GM19463 (cell line): ENCODE data around the gene CDH20.

ENCODE experiments used
- ATAC-seq: cut with Tn5 transposase; IDR thresholded peaks from one replicate; pipeline ENCODE4 v1.9.1; 2021; ENCODE audit warnings: mild to moderate bottlenecking, moderate library complexity; ENCODE audit not compliant: unreplicated experiment

CDH20 gene

GRCh38 chr18:61420218-61420885 is 87.1 kb downstream of the CDH20 start:
- no peak for ATAC-seq

GRCh38 chr18:61426492-61427053 is 93.3 kb downstream of the CDH20 start:
- no peak for ATAC-seq

GRCh38 chr18:61428266-61428665 is 95.0 kb downstream of the CDH20 start:
- no peak for ATAC-seq

- ATAC-seq: no peak
Measured at GRCh38 chr18:61432590-61432989, 99.4 kb downstream of the CDH20 start.

GRCh38 chr18:61435064-61435652 is 101.9 kb downstream of the CDH20 start:
- peak; percentile 91 for ATAC-seq

- ATAC-seq: no peak
Measured at GRCh38 chr18:61443081-61443725, 110.0 kb downstream of the CDH20 start.

GRCh38 chr18:61448316-61448715 is 115.1 kb downstream of the CDH20 start:
- peak; percentile 92 for ATAC-seq

- ATAC-seq: no peak
Measured at GRCh38 chr18:61459896-61460648, 126.8 kb downstream of the CDH20 start.

- ATAC-seq: no peak
Measured at GRCh38 chr18:61464551-61465142, 131.4 kb downstream of the CDH20 start.

- ATAC-seq: no peak
Measured at GRCh38 chr18:61466736-61467135, 133.5 kb downstream of the CDH20 start.

GRCh38 chr18:61470031-61470674 is 136.9 kb downstream of the CDH20 start:
- no peak for ATAC-seq

GRCh38 chr18:61471541-61471940 is 138.3 kb downstream of the CDH20 start:
- no peak for ATAC-seq

- ATAC-seq: no peak
Measured at GRCh38 chr18:61471942-61472341, 138.7 kb downstream of the CDH20 start.

- ATAC-seq: no peak
Measured at GRCh38 chr18:61474341-61474740, 141.1 kb downstream of the CDH20 start.

- ATAC-seq: no peak
Measured at GRCh38 chr18:61474918-61475317, 141.7 kb downstream of the CDH20 start.

- ATAC-seq: no peak
Measured at GRCh38 chr18:61475931-61476330, 142.7 kb downstream of the CDH20 start.

GRCh38 chr18:61489334-61489733 is 156.1 kb downstream of the CDH20 start:
- ATAC-seq: no peak

GRCh38 chr18:61496374-61496773 is 163.1 kb downstream of the CDH20 start:
- ATAC-seq: no peak

GRCh38 chr18:61497422-61497821 is 164.2 kb downstream of the CDH20 start:
- ATAC-seq: no peak

GRCh38 chr18:61502472-61502871 is 169.2 kb downstream of the CDH20 start:
- ATAC-seq: no peak
